Lung (tissue), 12 donors: Measurements from ENCODE around the gene SLC12A8. TPM values are rescaled to one million over a fixed set of nuclear protein-coding genes. Genes with fewer than 3 reads are reported as not detected.
"Not testable (repeated sequence)": the region's sequence is repeated elsewhere in the genome, so short reads cannot be mapped to it uniquely, and the experiment has no call there.

Experiments used
- ATAC-seq: fragments of 200-7000 bp; cut with Tn5 transposase; one replicate; pipeline ENCODE4 v1.9.1; 2020; ENCODE audit warnings: moderate number of reproducible peaks; ENCODE audit not compliant: insufficient read depth, low FRiP score
- DNase-seq, 3 donors: peaks; one replicate each; pipeline ENCODE4 v3.0.0-alpha.2; 2013 to 2017
- H3K27ac ChIP-seq, 2 donors: one replicate each; pipeline ENCODE4 v1.5.1; 2013; ENCODE audit warnings: mild to moderate bottlenecking in 2 of 2, moderate library complexity in 2 of 2, control low read depth in 1 of 2, inconsistent platforms in 1 of 2, low read depth in 1 of 2, low read length in 1 of 2
- H3K27me3 ChIP-seq, 3 donors: one replicate each; pipeline ENCODE4 v1.5.1; 2013; ENCODE audit warnings: low read length in 2 of 3; ENCODE audit not compliant: control insufficient read depth in 3 of 3, insufficient read depth in 3 of 3
- H3K36me3 ChIP-seq, 4 donors: one replicate each; pipeline ENCODE4 v1.5.1; 2013; ENCODE audit warnings: low read length in 4 of 4, mild to moderate bottlenecking in 1 of 4, moderate library complexity in 1 of 4; ENCODE audit not compliant: control insufficient read depth in 4 of 4, insufficient read depth in 4 of 4
- H3K4me1 ChIP-seq, 5 donors: one replicate each; pipeline ENCODE4 v1.5.1; 2013; ENCODE audit warnings: low read length in 5 of 5, mild to moderate bottlenecking in 2 of 5, moderate library complexity in 1 of 5; ENCODE audit not compliant: control insufficient read depth in 5 of 5, insufficient read depth in 5 of 5
- H3K4me3 ChIP-seq: one replicate; pipeline ENCODE4 v1.5.1; 2013; ENCODE audit warnings: mild to moderate bottlenecking, control low read depth, moderate library complexity
- H3K9ac ChIP-seq, 2 donors: one replicate each; pipeline ENCODE4 v1.5.1; 2013; ENCODE audit warnings: low read length in 2 of 2, control low read depth in 1 of 2; ENCODE audit not compliant: insufficient read depth in 1 of 2
- H3K9me3 ChIP-seq, 4 donors: one replicate each; pipeline ENCODE4 v1.5.1; 2013; ENCODE audit warnings: low read length in 3 of 4, mild to moderate bottlenecking in 1 of 4, moderate library complexity in 1 of 4; ENCODE audit not compliant: control insufficient read depth in 4 of 4, insufficient read depth in 3 of 4
- WGBS, 2 donors: extraction: QIAGEN DNeasy Blood & Tissue Kit; methylation state at CpG; one replicate each; pipeline ENCODE4 v1.1.7; 2013; 5-methylcytosine and 5-hydroxymethylcytosine counted together
- polyA plus RNA-seq, 2 donors: library from polyadenylated mRNA; stranded (reverse); fragments of 200-250 nt; gene quantifications; one replicate each; pipeline ENCODE4 v1.2.1, GENCODE V29; 2013
- total RNA-seq, 2 donors: library from RNA; depleted of rRNA in 1 of 2; stranded (reverse); fragments of >200 nt in 1 of 2; gene quantifications; one replicate each; pipeline ENCODE4 v1.2.1, GENCODE V29; 2014 to 2021
- TF ChIP-seq, protein P1 (sequence below): IDR thresholded peaks from 2 replicates; pipeline ENCODE4 v1.5.1; 2012; ENCODE audit warnings: mild to moderate bottlenecking; ENCODE audit errors: control extremely low read depth, extremely low read depth
- donor health status: control.
- donor health status: control.
- donor health status: Bipolar disorder and iron deficiency.
- donor health status: healthy.
- donor health status: DM: yes; HTN: yes; CAD: no.

Gene SLC12A8
- total and polyA plus RNA-seq, 4 donors: 3.1 to 9.8 (median 5.8) TPM

GRCh38 chr3:125087768-125088391, 124.7 kb downstream of the SLC12A8 start:
- no peak overlapping the region for H3K9ac ChIP-seq
- no peak overlapping the region for H3K4me3 ChIP-seq
- ATAC-seq: no peak
- no peaks in the 10 kb centered on the region for H3K9me3 ChIP-seq
- 79 to 90% methylated on average over 6 of the region's 6 CpGs for WGBS, 2 donors
- DNase-seq: peak in 2 of 3 donors; percentile 8 to 29
- no peaks in the 10 kb centered on the region for H3K27me3 ChIP-seq
- no peaks in the 10 kb centered on the region for H3K36me3 ChIP-seq
- H3K27ac ChIP-seq: peak overlapping the region in 1 of 2 donors; percentile 33
- H3K4me1 ChIP-seq: peaks cover 0 to 8% (median 0%) of the 10 kb centered on the region in 5 donors
- TF ChIP-seq, protein P1, sequence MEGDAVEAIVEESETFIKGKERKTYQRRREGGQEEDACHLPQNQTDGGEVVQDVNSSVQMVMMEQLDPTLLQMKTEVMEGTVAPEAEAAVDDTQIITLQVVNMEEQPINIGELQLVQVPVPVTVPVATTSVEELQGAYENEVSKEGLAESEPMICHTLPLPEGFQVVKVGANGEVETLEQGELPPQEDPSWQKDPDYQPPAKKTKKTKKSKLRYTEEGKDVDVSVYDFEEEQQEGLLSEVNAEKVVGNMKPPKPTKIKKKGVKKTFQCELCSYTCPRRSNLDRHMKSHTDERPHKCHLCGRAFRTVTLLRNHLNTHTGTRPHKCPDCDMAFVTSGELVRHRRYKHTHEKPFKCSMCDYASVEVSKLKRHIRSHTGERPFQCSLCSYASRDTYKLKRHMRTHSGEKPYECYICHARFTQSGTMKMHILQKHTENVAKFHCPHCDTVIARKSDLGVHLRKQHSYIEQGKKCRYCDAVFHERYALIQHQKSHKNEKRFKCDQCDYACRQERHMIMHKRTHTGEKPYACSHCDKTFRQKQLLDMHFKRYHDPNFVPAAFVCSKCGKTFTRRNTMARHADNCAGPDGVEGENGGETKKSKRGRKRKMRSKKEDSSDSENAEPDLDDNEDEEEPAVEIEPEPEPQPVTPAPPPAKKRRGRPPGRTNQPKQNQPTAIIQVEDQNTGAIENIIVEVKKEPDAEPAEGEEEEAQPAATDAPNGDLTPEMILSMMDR: no peak

DNA sequence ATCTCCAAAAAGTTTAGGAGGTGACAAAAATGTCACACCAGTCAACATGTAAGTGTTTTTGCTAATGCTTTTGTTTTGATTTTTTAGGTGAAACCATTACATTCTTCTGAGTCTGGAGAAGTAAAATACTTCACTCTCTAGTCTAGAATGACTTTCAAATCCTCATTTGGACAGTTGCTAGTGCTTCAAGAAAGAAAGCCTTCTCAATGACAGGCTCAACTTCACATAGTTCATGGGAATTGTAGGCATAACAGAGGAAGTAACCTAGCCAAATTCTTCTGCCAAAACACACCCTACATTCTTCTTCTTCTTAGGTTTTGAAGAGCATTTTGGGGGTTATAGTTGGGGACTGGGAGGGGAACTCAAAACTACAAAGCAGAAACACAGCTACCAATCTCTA, 127.4 kb downstream of the SLC12A8 start:
- ATAC-seq: no peak
- Histone ChIP-seq H3K4me1 (peaks cover 0 to 8% (median 0%) of the 10 kb centered on the region in 5 donors), H3K27me3 (no peaks in the 10 kb centered on the region), H3K9me3 (no peaks in the 10 kb centered on the region), H3K4me3 (no peak overlapping the region), H3K36me3 (no peaks in the 10 kb centered on the region), H3K27ac (no peak overlapping the region), H3K9ac (no peak overlapping the region)
- DNase-seq: no peak
- TF ChIP-seq, protein P1: no peak

DNA sequence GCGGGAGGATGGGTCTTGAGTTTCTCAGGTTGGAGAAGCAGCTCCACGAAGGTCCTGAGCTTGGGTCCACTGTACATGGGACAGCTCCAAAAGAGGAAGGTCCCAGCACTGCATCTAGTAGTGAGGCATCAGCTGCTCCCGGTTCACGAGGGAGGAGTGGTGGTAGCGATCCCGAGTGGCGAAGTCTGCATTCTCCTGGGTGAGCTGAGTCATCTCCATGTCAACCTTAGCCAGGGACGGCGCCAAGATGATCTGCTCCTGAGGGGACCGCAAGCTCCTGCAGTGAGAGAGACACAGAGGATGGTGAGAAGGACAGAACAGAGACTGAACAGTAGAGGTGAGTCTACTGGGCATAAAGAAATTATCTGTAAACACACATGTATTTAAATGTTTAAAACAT, 128.8 kb downstream of the SLC12A8 start:
- DNase-seq (no peak), ATAC-seq (no peak)
- no peak overlapping the region for H3K27ac ChIP-seq
- TF ChIP-seq, protein P1: no peak
- no peaks in the 10 kb centered on the region for H3K27me3 ChIP-seq
- H3K4me3 ChIP-seq: no peak overlapping the region
- H3K9ac ChIP-seq: no peak overlapping the region
- H3K4me1 ChIP-seq: peaks cover 0 to 8% (median 0%) of the 10 kb centered on the region in 5 donors
- H3K36me3 ChIP-seq: no peaks in the 10 kb centered on the region
- 78 to 84% methylated on average over 10 of the region's 10 CpGs for WGBS, 2 donors
- H3K9me3 ChIP-seq: no peaks in the 10 kb centered on the region

DNA sequence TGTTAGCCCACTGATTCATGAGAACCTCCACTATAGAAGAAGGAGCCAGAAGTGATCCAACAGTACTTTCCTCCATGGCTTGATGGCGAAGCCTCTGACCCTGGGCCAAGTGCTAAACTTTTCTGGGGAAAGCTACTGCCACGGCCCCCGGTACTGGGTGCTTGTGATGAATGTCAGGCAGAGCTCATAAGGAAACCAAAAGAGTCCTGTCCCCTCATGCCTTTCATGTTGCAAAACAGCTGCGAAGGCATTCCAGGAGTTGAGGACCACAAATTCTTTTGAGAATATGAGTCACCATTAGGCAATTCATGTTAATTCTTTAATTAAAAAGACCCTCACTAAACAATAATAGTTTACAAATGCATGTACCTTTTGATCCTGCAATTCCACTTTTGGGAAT, 130.2 kb downstream of the SLC12A8 start:
- H3K27me3 ChIP-seq, H3K9ac ChIP-seq, ATAC-seq, H3K4me3 ChIP-seq, H3K27ac ChIP-seq, H3K36me3 ChIP-seq, H3K4me1 ChIP-seq, H3K9me3 ChIP-seq, DNase-seq: not testable (repeated sequence)
- 69 to 80% methylated on average over 4 of the region's 4 CpGs for WGBS, 2 donors
